HCT116 (cell line): ENCODE results near the gene UBE2F.

ENCODE experiments used
- EZH2phosphoT487 ChIP-seq: fragments of 200-600 bp; IDR thresholded peaks from 2 replicates; pipeline ENCODE4 v1.6.1; 2018; ENCODE audit warnings: antibody characterized with exemption, borderline replicate concordance
- POLR2AphosphoS5 ChIP-seq: IDR thresholded peaks from 2 replicates; pipeline ENCODE4 v1.6.1; 2011; ENCODE audit warnings: mild to moderate bottlenecking, low read depth, low read length, moderate library complexity

- TF ChIP-seq EZH2phosphoT487, result no peak
- TF ChIP-seq POLR2AphosphoS5, result no peak
Measured at GRCh38 chr2:238007924-238008323, 41.1 kb downstream of the UBE2F start.
